HUES64 (cell line): ENCODE measurements around the gene SLX1A. TPM values are rescaled to one million over a fixed set of nuclear protein-coding genes. Genes with fewer than 3 reads are reported as not detected.
A peak's percentile ranks its signal among the peaks of the same experiment; 100 is the strongest.
"Not testable (repeated sequence)": the region's sequence is repeated elsewhere in the genome, so short reads cannot be mapped to it uniquely, and the experiment has no call there.

Source experiments
- H3K27ac ChIP-seq: 2 replicates; pipeline ENCODE4 v1.7.0; 2013; ENCODE audit warnings: low read depth, low read length, inconsistent platforms
- H3K27me3 ChIP-seq: 2 replicates; pipeline ENCODE4 v1.6.1; 2013; ENCODE audit warnings: mild to moderate bottlenecking, low read length; ENCODE audit not compliant: insufficient read depth
- H3K36me3 ChIP-seq: 2 replicates; pipeline ENCODE4 v1.6.1; 2013; ENCODE audit warnings: mild to moderate bottlenecking, low read length; ENCODE audit not compliant: insufficient read depth
- H3K4me1 ChIP-seq: 2 replicates; pipeline ENCODE4 v1.6.1; 2013; ENCODE audit warnings: mild to moderate bottlenecking, low read length, moderate library complexity; ENCODE audit not compliant: insufficient read depth
- H3K4me3 ChIP-seq: 2 replicates; pipeline ENCODE4 v1.5.1; 2013; ENCODE audit warnings: mild to moderate bottlenecking, low read length, moderate library complexity
- H3K9ac ChIP-seq: 2 replicates; pipeline ENCODE4 v1.6.1; 2013; ENCODE audit warnings: mild to moderate bottlenecking, low read depth, low read length
- H3K9me3 ChIP-seq: 2 replicates; pipeline ENCODE4 v1.6.1; 2013; ENCODE audit warnings: low read depth, low read length; ENCODE audit not compliant: insufficient read depth
- WGBS: fragments of 150-250, 120-280 bp; methylation state at CpG from one replicate; pipeline ENCODE4 v1.1.7; 2013; ENCODE audit warnings: missing lambda C conversion rate; 5-methylcytosine and 5-hydroxymethylcytosine counted together
- polyA plus RNA-seq, 2 experiments: library from polyadenylated mRNA; stranded (reverse); fragments of 50-300 nt; gene quantifications; one replicate each; pipeline ENCODE4 v1.2.3, GENCODE V29; 2013

Gene SLX1A
- polyA plus RNA-seq (2013, experiment 1 of 2), result 4.6 TPM
- 4.7 TPM for polyA plus RNA-seq (2013, experiment 2 of 2)

DNA sequence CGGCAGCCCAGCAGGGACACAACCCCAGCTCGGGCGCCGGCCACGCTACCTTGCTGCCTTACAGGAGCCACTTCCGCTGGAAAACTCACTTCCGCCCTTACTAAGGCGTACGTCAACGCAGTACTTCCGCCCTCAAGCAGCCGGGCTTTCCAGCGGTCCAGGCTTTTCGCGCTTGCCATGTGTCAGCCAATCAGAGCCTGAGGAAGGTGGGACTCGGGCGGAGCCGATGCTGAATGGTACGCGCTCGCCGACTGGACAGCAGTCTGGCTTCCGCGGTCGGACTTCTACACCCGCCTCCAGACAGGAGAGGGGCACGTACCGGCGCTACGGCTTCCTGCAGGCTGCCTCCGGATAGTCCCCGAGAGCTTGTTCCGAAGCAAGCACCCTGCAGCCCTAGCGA, at the start of gene SLX1A, which contains the start of gene BOLA2B:
Gene SLX1A (plus strand): TSS at position 261 of the 400 bp plus-strand sequence. CDS start 210 bp downstream, outside the sequence.
Gene BOLA2B (minus strand): TSS at position 52 of the 400 bp plus-strand sequence. CDS start 71 bp downstream, outside the sequence.
- not testable (repeated sequence) for H3K27me3 ChIP-seq, H3K27ac ChIP-seq, H3K4me1 ChIP-seq, H3K9me3 ChIP-seq, H3K36me3 ChIP-seq, H3K9ac ChIP-seq
- peak within 1 kb of the TSS; percentile 47 for H3K4me3 ChIP-seq
- WGBS, result no CpG with 5 or more reads among the region's 34 CpGs

DNA sequence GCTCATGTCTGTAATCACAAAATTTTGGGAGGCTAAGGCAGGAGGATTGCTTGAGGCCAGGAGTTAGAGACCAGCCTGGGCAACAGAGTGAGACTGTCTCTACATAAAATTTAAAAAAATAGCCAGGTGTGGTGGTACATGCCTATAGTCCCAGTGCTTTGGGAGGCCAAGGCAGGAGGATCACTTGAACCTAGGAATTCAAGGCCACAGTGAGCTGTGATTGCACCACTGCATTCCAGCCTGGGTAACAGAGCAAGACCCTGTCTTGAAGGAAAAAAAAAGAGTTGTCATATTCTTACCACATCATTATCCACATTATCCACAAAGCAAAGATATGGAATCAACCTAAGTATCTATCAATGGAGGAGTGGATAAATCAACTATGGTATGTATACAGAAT, 49.7 kb upstream of the SLX1A start:
- Histone ChIP-seq H3K4me3 (no peak overlapping the region), H3K27me3 (no peaks in the 10 kb centered on the region), H3K27ac (no peak overlapping the region), H3K9me3 (no peaks in the 10 kb centered on the region), H3K36me3 (no peaks in the 10 kb centered on the region), H3K4me1 (no peaks in the 10 kb centered on the region), H3K9ac (no peak overlapping the region)

DNA sequence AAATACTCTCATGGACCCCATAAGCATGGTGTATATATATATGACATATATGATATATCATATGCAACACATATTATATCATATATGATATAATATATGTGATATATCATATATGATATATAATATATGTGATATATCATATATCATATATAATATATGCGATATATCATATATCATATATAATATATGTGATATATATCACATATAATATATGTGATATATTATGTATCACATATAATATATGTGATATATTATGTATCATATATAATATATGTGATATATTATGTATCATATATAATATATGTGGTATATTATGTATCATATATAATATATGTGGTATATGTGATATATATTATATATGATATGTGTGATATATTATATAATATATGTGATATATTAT, 48.8 kb upstream of the SLX1A start:
- no CpG with 5 or more reads among the region's 1 CpG for WGBS
- H3K27ac ChIP-seq, result no peak overlapping the region

DNA sequence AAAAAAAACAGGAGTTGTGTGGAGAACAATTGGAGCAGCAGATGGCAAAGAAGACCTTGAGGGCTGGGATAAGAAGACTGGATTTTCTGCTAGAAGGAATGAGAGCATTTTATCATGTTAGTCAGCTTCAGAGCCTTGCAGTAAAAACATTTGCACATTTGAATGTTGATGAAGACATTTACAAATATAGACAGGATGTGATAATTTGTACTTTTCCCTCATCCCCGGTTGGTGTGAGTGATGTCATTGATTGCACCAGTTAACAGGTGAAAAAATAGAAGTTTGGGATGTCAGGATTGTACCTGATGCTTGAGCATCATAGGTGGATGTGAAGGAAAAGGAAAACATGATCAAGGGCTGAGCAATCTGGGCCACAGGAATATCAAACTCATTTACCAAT, 48.0 kb upstream of the SLX1A start:
- 82% methylated on average over 1 of the region's 1 CpG for WGBS
- Histone ChIP-seq H3K36me3 (no peaks in the 10 kb centered on the region), H3K4me3 (no peak overlapping the region)

More for the DNA sequence above, 48.8 kb upstream of the SLX1A start:
- H3K4me1 ChIP-seq, result no peaks in the 10 kb centered on the region
- H3K9ac ChIP-seq, result no peak overlapping the region
- H3K36me3 ChIP-seq, result no peaks in the 10 kb centered on the region
- H3K9me3 ChIP-seq, result peaks cover 7% of the 10 kb centered on the region
- no peak overlapping the region for H3K4me3 ChIP-seq
- no peaks in the 10 kb centered on the region for H3K27me3 ChIP-seq

DNA sequence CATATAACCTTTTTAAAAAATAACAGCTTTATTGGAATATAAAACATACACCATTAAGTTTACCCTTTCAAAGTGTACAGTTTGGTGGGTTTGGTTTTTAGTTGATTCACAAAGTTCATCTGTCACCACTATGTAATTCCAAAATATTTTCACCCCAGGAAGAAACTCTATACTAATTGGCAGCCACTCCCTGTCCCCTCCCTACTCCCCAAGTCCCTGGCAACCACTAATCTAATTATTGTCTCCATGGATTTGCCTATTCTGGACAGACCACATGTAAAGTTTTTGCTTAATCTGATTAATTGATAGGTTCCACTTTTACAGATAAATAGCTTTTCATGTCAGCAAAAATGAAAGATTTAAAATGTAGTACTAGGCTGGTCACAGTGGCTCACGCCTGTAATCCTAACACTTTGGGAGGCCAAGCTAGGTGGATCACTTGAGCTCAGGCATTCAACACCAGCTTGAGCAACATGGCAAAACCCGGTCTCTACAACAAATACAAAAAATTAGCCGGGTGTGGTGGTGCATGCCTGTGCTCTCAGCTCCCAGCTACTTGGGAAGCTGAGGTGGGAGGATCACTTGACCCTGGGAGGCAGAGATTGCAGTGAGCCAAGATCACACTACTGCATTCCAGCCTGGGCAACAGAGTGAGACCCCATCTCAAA, 45.7 kb upstream of the SLX1A start:
- Histone ChIP-seq H3K27ac (no peak overlapping the region), H3K4me1 (no peaks in the 10 kb centered on the region), H3K27me3 (no peaks in the 10 kb centered on the region), H3K36me3 (no peaks in the 10 kb centered on the region), H3K9me3 (peaks cover 7% of the 10 kb centered on the region), H3K4me3 (no peak overlapping the region), H3K9ac (no peak overlapping the region)
- 91% methylated on average over 3 of the region's 3 CpGs for WGBS

More for the DNA sequence above, 48.0 kb upstream of the SLX1A start:
- peaks cover 7% of the 10 kb centered on the region for H3K9me3 ChIP-seq
- H3K27me3 ChIP-seq, result no peaks in the 10 kb centered on the region
- H3K9ac ChIP-seq, result no peak overlapping the region
- H3K27ac ChIP-seq, result no peak overlapping the region
- H3K4me1 ChIP-seq, result no peaks in the 10 kb centered on the region

DNA sequence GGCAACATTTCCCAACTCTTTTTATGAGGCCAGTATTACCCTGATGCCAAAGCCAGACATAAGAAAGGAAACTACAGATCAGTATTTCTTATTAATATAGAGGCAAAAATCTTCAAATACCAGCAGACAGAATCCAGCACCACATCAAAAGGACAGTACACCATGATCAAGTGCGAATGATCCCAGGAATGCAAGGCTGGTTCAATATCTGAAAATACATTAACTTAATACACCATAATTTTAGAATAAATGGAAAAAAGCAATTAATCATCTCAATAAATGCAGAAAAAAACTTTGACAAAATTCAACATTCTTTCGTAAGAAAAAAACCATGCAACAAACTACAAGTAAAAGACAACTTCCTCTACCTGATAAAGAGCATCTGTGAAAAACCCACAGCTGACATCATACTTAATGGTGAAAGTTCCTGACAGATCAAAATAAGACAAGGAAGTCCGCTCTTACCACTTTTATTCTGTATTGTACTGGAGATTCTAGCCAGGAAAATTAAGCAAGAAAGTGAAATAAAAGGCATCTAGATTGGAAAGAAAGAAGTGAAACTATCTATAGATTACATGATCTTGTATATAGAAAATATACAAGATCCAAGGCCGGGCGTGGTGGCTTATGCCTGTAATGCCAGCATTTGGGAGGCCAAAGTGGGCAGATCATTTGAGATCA, 44.3 kb upstream of the SLX1A start:
- Histone ChIP-seq H3K4me3 (no peak overlapping the region), H3K27me3 (no peaks in the 10 kb centered on the region), H3K9ac (no peak overlapping the region), H3K27ac (no peak overlapping the region), H3K36me3 (no peaks in the 10 kb centered on the region), H3K9me3 (peaks cover 7% of the 10 kb centered on the region), H3K4me1 (no peaks in the 10 kb centered on the region)
- 94% methylated on average over 4 of the region's 5 CpGs for WGBS

DNA sequence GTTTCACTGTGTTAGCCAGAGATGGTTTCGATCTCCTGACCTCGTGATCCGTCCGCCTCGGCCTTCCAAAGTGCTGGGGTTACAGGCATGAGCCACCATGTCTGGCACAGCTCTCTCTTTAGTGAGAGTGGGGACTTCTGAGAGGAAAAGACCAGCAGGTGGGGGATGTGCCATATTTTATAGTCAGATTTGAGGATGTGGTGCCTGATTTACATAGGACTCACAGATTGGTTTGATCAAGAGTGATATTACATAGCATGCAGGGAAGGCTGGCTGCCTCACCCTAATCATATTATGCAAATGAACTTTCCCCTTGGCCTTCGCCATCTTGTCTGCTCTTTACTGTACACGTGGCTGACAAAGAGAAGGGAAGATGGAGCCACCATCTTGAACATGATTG, 42.6 kb upstream of the SLX1A start:
- Histone ChIP-seq H3K9ac (no peak overlapping the region), H3K4me1 (no peaks in the 10 kb centered on the region), H3K27ac (no peak overlapping the region), H3K4me3 (no peak overlapping the region), H3K36me3 (no peaks in the 10 kb centered on the region), H3K27me3 (no peaks in the 10 kb centered on the region), H3K9me3 (peaks cover 7% of the 10 kb centered on the region)
- WGBS, result 93% methylated on average over 7 of the region's 7 CpGs

DNA sequence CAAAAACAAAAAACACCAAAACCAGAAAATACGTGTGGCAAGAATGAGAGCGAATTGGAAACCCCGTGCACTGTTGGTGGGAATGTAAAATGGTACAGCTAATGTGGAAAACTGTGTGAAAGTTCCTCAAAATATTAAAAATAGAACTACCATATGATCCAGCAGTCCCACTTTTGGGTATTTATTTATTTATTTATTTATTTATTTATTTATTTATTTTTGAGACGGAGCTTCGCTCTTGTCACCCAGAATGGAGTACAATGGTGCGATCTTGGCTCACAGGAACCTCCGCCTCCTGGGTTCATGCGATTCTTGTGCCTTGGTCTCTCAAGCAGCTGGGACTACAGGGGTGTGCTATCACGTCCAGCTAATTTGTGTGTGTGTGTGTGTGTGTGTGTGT, 41.2 kb upstream of the SLX1A start:
- 93% methylated on average over 6 of the region's 9 CpGs for WGBS
- H3K27ac ChIP-seq, result no peak overlapping the region
- no peaks in the 10 kb centered on the region for H3K4me1 ChIP-seq
- no peaks in the 10 kb centered on the region for H3K27me3 ChIP-seq
- H3K9ac ChIP-seq, result no peak overlapping the region
- no peak overlapping the region for H3K4me3 ChIP-seq
- H3K9me3 ChIP-seq, result peaks cover 7% of the 10 kb centered on the region
- H3K36me3 ChIP-seq, result no peaks in the 10 kb centered on the region

DNA sequence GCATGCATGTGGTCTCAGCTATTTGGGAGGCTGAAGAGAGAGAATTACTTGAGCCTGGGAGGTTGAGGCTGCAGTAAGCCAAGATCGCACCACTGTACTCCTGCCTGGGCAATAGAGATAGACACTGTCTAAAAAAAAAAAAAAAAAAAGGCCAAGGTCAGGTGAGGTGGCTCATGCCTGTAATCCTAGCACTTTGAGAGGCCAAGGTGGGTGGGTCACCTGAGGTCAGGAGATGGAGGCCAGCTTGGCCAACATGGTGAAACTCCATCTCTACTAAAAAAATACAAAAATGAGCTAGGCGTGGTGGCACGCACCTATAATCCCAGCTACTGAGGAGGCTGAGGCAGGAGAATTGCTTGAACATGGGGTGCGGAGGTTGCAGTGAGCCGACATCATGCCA, 38.5 kb upstream of the SLX1A start:
- 88% methylated on average over 5 of the region's 5 CpGs for WGBS
- Histone ChIP-seq H3K27me3 (no peaks in the 10 kb centered on the region), H3K36me3 (no peaks in the 10 kb centered on the region), H3K27ac (no peak overlapping the region), H3K9ac (no peak overlapping the region), H3K9me3 (no peaks in the 10 kb centered on the region), H3K4me3 (no peak overlapping the region), H3K4me1 (no peaks in the 10 kb centered on the region)

DNA sequence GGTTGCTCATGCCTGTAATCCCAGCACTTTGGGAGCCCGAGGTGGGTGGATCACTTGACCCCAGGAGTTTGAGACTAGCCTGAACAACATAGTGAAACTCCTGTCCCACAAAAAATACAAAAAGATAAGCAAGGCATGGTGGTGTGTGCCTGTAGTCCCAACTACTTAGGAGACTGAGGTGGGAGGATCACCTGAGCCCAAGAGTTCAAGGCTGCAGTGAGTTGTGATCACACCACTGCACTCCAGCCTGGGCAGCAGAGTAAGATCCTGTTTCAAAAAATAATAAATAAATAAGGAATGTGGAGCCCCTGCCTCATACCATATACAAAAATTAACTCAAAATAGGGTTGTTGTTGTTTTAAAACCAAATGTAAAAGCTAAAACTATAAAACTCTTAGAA, 36.5 kb upstream of the SLX1A start:
- no peak overlapping the region for H3K27ac ChIP-seq
- H3K36me3 ChIP-seq, result no peaks in the 10 kb centered on the region
- H3K4me3 ChIP-seq, result no peak overlapping the region
- H3K4me1 ChIP-seq, result no peaks in the 10 kb centered on the region
- WGBS, result 94% methylated on average over 1 of the region's 1 CpG
- no peak overlapping the region for H3K9ac ChIP-seq
- H3K9me3 ChIP-seq, result no peaks in the 10 kb centered on the region
- H3K27me3 ChIP-seq, result no peaks in the 10 kb centered on the region

DNA sequence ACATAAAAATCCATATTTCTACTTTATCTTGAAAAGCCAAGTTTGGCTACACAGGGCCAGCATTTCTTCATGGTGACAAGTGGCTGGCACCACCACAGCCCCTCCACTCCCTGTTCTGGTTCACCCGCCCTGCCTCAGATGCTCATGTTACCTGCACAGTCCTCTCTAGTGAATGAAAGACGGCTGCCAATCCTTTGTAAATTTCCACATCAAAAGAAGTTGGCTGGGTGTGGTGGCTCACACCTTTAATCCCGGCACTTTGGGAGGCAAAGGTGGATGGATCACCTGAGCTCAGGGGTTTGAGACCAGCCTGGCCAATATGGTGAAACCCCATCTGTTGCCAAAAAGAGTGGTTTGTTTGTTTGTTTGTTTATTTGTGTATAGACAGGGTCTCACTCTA, 30.1 kb upstream of the SLX1A start:
- Histone ChIP-seq H3K9me3 (no peaks in the 10 kb centered on the region), H3K4me1 (no peaks in the 10 kb centered on the region), H3K36me3 (no peaks in the 10 kb centered on the region), H3K4me3 (no peak overlapping the region), H3K27ac (no peak overlapping the region), H3K27me3 (no peaks in the 10 kb centered on the region), H3K9ac (no peak overlapping the region)
- WGBS, result 80% methylated on average over 3 of the region's 3 CpGs
